Measurements from ENCODE around the gene AOAH. TPM values are rescaled to one million over a fixed set of nuclear protein-coding genes. Genes with fewer than 3 reads are reported as not detected.
A peak's percentile ranks its signal among the peaks of the same experiment; 100 is the strongest.

AOAH gene
- total and polyA plus RNA-seq, 2 of the 13 experiments (the other 11 are each of a cell fraction or from before 2014, with no cell fraction given), result not detected

- CTCF ChIA-PET (ENCODE audit: low intra/inter-chr PET ratio, low total read pairs), result no interaction called here
- H2AFZ ChIP-seq (ENCODE audit: low read length), result no peak overlapping the region
- H3K79me2 ChIP-seq (ENCODE audit: insufficient read depth, low read length), result no peaks in the 10 kb centered on the region
- peaks cover 22% of the 10 kb centered on the region for H3K4me1 ChIP-seq (ENCODE audit: insufficient read depth, low read length)
- no peaks in the 10 kb centered on the region for H3K9me3 ChIP-seq (ENCODE audit: low read length)
- DNase-seq (ENCODE audit: low spot score), result peak; percentile 29
- H3K27me3 ChIP-seq (ENCODE audit: control insufficient read depth in 1 of 2, insufficient read depth in 2 of 2, low read length in 2 of 2), result peaks cover 0 to under 1% of the 10 kb centered on the region in 2 experiments; a peak in 1 of 5 replicates
- peak; percentile 36 for FAIRE-seq
- POLR2A ChIA-PET, result interaction anchor here (0.9 kb wide), 1 partner anchor 34 kb away, joined by 4 read pairs; no protein-coding TSS in a partner anchor
- H3K4me3 ChIP-seq (replicated peaks in 1 of 3; ENCODE audit: insufficient read depth in 1 of 3, low read depth in 2 of 3, low read length in 3 of 3), result peak overlapping the region in 1 of 3 experiments; percentile 11; a peak in 1 of 6 replicates
- intact Hi-C loops (cut with micrococcal nuclease; ENCODE audit: unreplicated experiment), result no loop called here
- TF ChIP-seq HNRNPUL1 (IDR thresholded peaks at IDR 0.05; ENCODE audit: low read depth, low read length), result peak; percentile 96
- TF ChIP-seq ZNF766 (CRISPR knock-in tag; IDR thresholded peaks at IDR 0.05; ENCODE audit: borderline replicate concordance), result no peak
- peak; percentile 23; the same call in 1 of the 2 replicates for TF ChIP-seq ZMYM3 (CRISPR knock-in tag; IDR thresholded peaks at IDR 0.05)
- TF ChIP-seq NR2C2 (CRISPR knock-in tag; IDR thresholded peaks at IDR 0.05; ENCODE audit: borderline replicate concordance), result no peak
- TF ChIP-seq ZFX (CRISPR knock-in tag; IDR thresholded peaks at IDR 0.05; ENCODE audit: low read depth), result no peak
- peak; percentile 75 for TF ChIP-seq ZNF543 (CRISPR knock-in tag; IDR thresholded peaks at IDR 0.05)
- TF ChIP-seq FOXK1 (CRISPR knock-in tag; IDR thresholded peaks at IDR 0.05; ENCODE audit: borderline replicate concordance, low read depth), result no peak
- TF ChIP-seq HNF1A (IDR thresholded peaks at IDR 0.05; ENCODE audit: low read depth), result peak; percentile 93
- peak; percentile 74; the same call in 1 of the 2 replicates for TF ChIP-seq HNF1A (CRISPR knock-in tag; IDR thresholded peaks at IDR 0.05; ENCODE audit: borderline replicate concordance)
- peak; percentile 51; the same call in 1 of the 2 replicates for TF ChIP-seq POGZ (CRISPR knock-in tag; IDR thresholded peaks at IDR 0.05)
- peak; percentile 82 for ATAC-seq
- BruUV-seq (replicated peaks), result no TSS peak
- 15% methylated on average over 5 of the region's 7 CpGs for WGBS (ENCODE audit: low lambda C conversion rate)
- in situ Hi-C loops (cut with HindIII; ENCODE audit: extremely low pct_ligation_motif_present, low pct_unique_long_range_greater_than_20kb), result no loop called here
- no peaks in the 10 kb centered on the region for H3K36me3 ChIP-seq (replicated peaks in 1 of 2; ENCODE audit: control insufficient read depth in 1 of 2, insufficient read depth in 2 of 2, low read length in 2 of 2)
- no peak overlapping the region for H3K9ac ChIP-seq (ENCODE audit: insufficient read depth, low read depth, low read length)
- H4K20me1 ChIP-seq (ENCODE audit: insufficient read depth, low read length), result no peaks in the 10 kb centered on the region
- H3K4me2 ChIP-seq (ENCODE audit: low read depth, low read length), result peak overlapping the region; percentile 60
- H3K27ac ChIP-seq (ENCODE audit: extremely low read length, insufficient read depth, low read length), result no peak overlapping the region
Measured at GRCh38 chr7:36760856-36761762, 36.8 kb upstream of the AOAH start.

All from HepG2 (cell line).